CD4-positive, alpha-beta memory T cell (primary cell): ENCODE measurements around the gene EIF3A. TPM values are rescaled to one million over a fixed set of nuclear protein-coding genes. Genes with fewer than 3 reads are reported as not detected.

ENCODE experiments used
- CTCF ChIA-PET: fragments of 350-600 bp; sonication (Branson Sonifier 250); formaldehyde crosslinking; loops from one replicate; lab custom pipeline; 2021; ENCODE audit warnings: inconsistent platforms; ENCODE audit not compliant: partially characterized antibody; lab: Charles Lee
- POLR2A ChIA-PET: fragments of 350-600 bp; sonication (Branson Sonifier 250); formaldehyde crosslinking; loops from one replicate; lab custom pipeline; 2021; ENCODE audit not compliant: partially characterized antibody; lab: Charles Lee
- DNase-seq, 5 donors: peaks; one replicate each; pipeline versions ENCODE4 v3.0.0 to v3.0.0-alpha.2; 2020 to 2022; ENCODE audit warnings: mixed read lengths in 1 of 5
- H3K27ac ChIP-seq: one replicate; pipeline ENCODE4 v1.7.0; 2013; ENCODE audit warnings: low read depth, low read length
- H3K27me3 ChIP-seq: 2 replicates; pipeline ENCODE4 v1.7.0; 2013; ENCODE audit warnings: mild to moderate bottlenecking, low read length, moderate library complexity; ENCODE audit not compliant: insufficient read depth
- H3K36me3 ChIP-seq: 2 replicates; pipeline ENCODE4 v1.7.0; 2013; ENCODE audit warnings: mild to moderate bottlenecking, low read length, moderate library complexity; ENCODE audit not compliant: insufficient read depth
- H3K4me1 ChIP-seq: 2 replicates; pipeline ENCODE4 v1.7.0; 2013; ENCODE audit warnings: mild to moderate bottlenecking, low read length, moderate library complexity; ENCODE audit not compliant: insufficient read depth
- H3K4me3 ChIP-seq, 2 donors: one replicate each; pipeline ENCODE4 v1.7.0; 2013; ENCODE audit warnings: low read length in 2 of 2, mild to moderate bottlenecking in 1 of 2
- H3K9me3 ChIP-seq, 2 donors: one replicate each; pipeline ENCODE4 v1.7.0; 2013; ENCODE audit warnings: low read length in 2 of 2, control low read depth in 1 of 2; ENCODE audit not compliant: control insufficient read depth in 1 of 2
- H3K27ac Mint-ChIP-seq, 7 donors: one replicate each; pipeline ENCODE4 v1.8.0; 2020 to 2021; ENCODE audit warnings: mixed read lengths in 7 of 7, mild to moderate bottlenecking in 6 of 7, inconsistent platforms in 3 of 7, moderate library complexity in 3 of 7
- H3K27me3 Mint-ChIP-seq, 2 donors: one replicate each; pipeline ENCODE4 v1.8.0; 2020 to 2021; ENCODE audit warnings: mixed read lengths in 2 of 2
- H3K36me3 Mint-ChIP-seq, 2 donors: one replicate each; pipeline ENCODE4 v1.8.0; 2020 to 2021; ENCODE audit warnings: mixed read lengths in 2 of 2, inconsistent platforms in 1 of 2, mild to moderate bottlenecking in 1 of 2
- H3K4me1 Mint-ChIP-seq, 4 donors: one replicate each; pipeline ENCODE4 v1.8.0; 2020 to 2021; ENCODE audit warnings: mixed read lengths in 4 of 4, mild to moderate bottlenecking in 1 of 4
- H3K4me3 Mint-ChIP-seq, 8 donors: one replicate each; pipeline ENCODE4 v1.8.0; 2020 to 2021; ENCODE audit warnings: mixed read lengths in 8 of 8, mild to moderate bottlenecking in 7 of 8, moderate library complexity in 6 of 8, inconsistent platforms in 3 of 8
- H3K9me3 Mint-ChIP-seq, 8 donors: one replicate each; pipeline ENCODE4 v1.8.0; 2020 to 2021; ENCODE audit warnings: mixed read lengths in 8 of 8, mild to moderate bottlenecking in 5 of 8, inconsistent platforms in 3 of 8, moderate library complexity in 1 of 8
- intact Hi-C: fragments of 100-400 bp; cut with micrococcal nuclease; formaldehyde crosslinking; loops from one replicate; pipeline ENCODE4 v1.15.1; 2023
- polyA plus RNA-seq, 2 donors: library from polyadenylated mRNA; unstranded; fragments of 300-500 nt; fragmentation: Illumina TruSeq; gene quantifications; one replicate each; pipeline ENCODE4 v1.2.3, GENCODE V29; 2021
- total RNA-seq, 2 experiments: library from RNA; stranded (reverse); gene quantifications; one replicate each; pipeline ENCODE4 v1.2.3, GENCODE V29; 2021

Gene EIF3A
- total and polyA plus RNA-seq, 4 experiments from 2014 or later, result 29.8 to 129 (median 102) TPM

GRCh38 chr10:118990326-118990725 is 90.3 kb downstream of the EIF3A start:
- Histone ChIP-seq H3K9me3 (peaks cover 0 to 5% of the 10 kb centered on the region in 2 donors), H3K27me3 (no peaks in the 10 kb centered on the region), H3K36me3 (no peaks in the 10 kb centered on the region), H3K4me3 (no peak overlapping the region), H3K4me1 (no peaks in the 10 kb centered on the region), H3K27ac (no peak overlapping the region)
- Mint-ChIP-seq H3K4me1 (peaks cover 4 to 9% (median 7%) of the 10 kb centered on the region in 4 donors), H3K4me3 (no peak overlapping the region), H3K36me3 (peaks cover 4% of the 10 kb centered on the region in 2 donors), H3K27ac (no peak overlapping the region), H3K27me3 (peaks cover 0 to 5% of the 10 kb centered on the region in 2 donors), H3K9me3 (peaks cover 0 to 10% (median 9%) of the 10 kb centered on the region in 8 donors)
- intact Hi-C loops, result no loop called here
- DNase-seq, result no peak
- CTCF ChIA-PET, result no interaction called here
- POLR2A ChIA-PET, result no interaction called here

GRCh38 chr10:118986815-118987790 is 93.5 kb downstream of the EIF3A start:
- CTCF ChIA-PET, result no interaction called here
- Histone ChIP-seq H3K4me1 (no peaks in the 10 kb centered on the region), H3K27ac (no peak overlapping the region), H3K27me3 (no peaks in the 10 kb centered on the region), H3K9me3 (peaks cover 0 to 5% of the 10 kb centered on the region in 2 donors), H3K36me3 (no peaks in the 10 kb centered on the region), H3K4me3 (no peak overlapping the region)
- intact Hi-C loops, result no loop called here
- DNase-seq, result no peak
- H3K27me3 Mint-ChIP-seq, result peaks cover 0 to under 1% of the 10 kb centered on the region in 2 donors
- H3K4me3 Mint-ChIP-seq, result peak overlapping the region in 7 of 8 donors; percentile 19 to 67 (median 33)
- peak overlapping the region in 5 of 7 donors; percentile 0 to 70 (median 64) for H3K27ac Mint-ChIP-seq
- POLR2A ChIA-PET, result no interaction called here
- peaks cover 4 to 9% (median 7%) of the 10 kb centered on the region in 4 donors for H3K4me1 Mint-ChIP-seq
- peaks cover 11 to 16% of the 10 kb centered on the region in 2 donors for H3K36me3 Mint-ChIP-seq
- H3K9me3 Mint-ChIP-seq, result peaks cover 2 to 36% (median 22%) of the 10 kb centered on the region in 8 donors

GRCh38 chr10:118985576-118985975 is 95.0 kb downstream of the EIF3A start:
- H3K27me3 Mint-ChIP-seq, result peaks cover 0 to 4% of the 10 kb centered on the region in 2 donors
- Histone ChIP-seq H3K27me3 (no peaks in the 10 kb centered on the region), H3K4me3 (no peak overlapping the region), H3K4me1 (no peaks in the 10 kb centered on the region), H3K27ac (no peak overlapping the region), H3K36me3 (no peaks in the 10 kb centered on the region), H3K9me3 (peaks cover 0 to 5% of the 10 kb centered on the region in 2 donors)
- POLR2A ChIA-PET, result no interaction called here
- no peak overlapping the region for H3K27ac Mint-ChIP-seq
- CTCF ChIA-PET, result no interaction called here
- DNase-seq, result no peak
- intact Hi-C loops, result no loop called here
- H3K4me1 Mint-ChIP-seq, result peaks cover 4 to 9% (median 7%) of the 10 kb centered on the region in 4 donors
- H3K4me3 Mint-ChIP-seq, result no peak overlapping the region
- H3K9me3 Mint-ChIP-seq, result peaks cover 2 to 37% (median 22%) of the 10 kb centered on the region in 8 donors
- peaks cover 11 to 16% of the 10 kb centered on the region in 2 donors for H3K36me3 Mint-ChIP-seq

Other genes with a start within 250 kb of the EIF3A start
- under 1 TPM; 0.49 to 0.64 TPM for gene NANOS1, start 51.1 kb downstream of the EIF3A start, total RNA-seq
- gene NANOS1, start 51.1 kb downstream of the EIF3A start, polyA plus RNA-seq, result under 1 TPM in 1 of 2 donors, not detected in 1; 0.11 TPM
- 10 to 100 TPM; 48.0 to 53.4 TPM for gene DENND10, start 23.3 kb upstream of the EIF3A start, total RNA-seq
- gene DENND10, start 23.3 kb upstream of the EIF3A start, polyA plus RNA-seq, result 10 to 100 TPM; 54.9 to 76.7 TPM
- 10 to 100 TPM; 17.2 to 18.5 TPM for gene SFXN4, start 84.9 kb upstream of the EIF3A start, total RNA-seq
- gene SFXN4, start 84.9 kb upstream of the EIF3A start, polyA plus RNA-seq, result 10 to 100 TPM; 13.9 to 14.0 TPM
- 10 to 100 TPM; 34.3 to 38.2 TPM for gene PRDX3, start 98.0 kb upstream of the EIF3A start, total RNA-seq
- 100 to 1,000 TPM; 125 to 127 TPM for gene PRDX3, start 98.0 kb upstream of the EIF3A start, polyA plus RNA-seq
- gene GRK5, start 126.8 kb upstream of the EIF3A start, total RNA-seq, result 10 to 100 TPM; 26.7 to 27.9 TPM
- 10 to 100 TPM in 1 of 2 donors, 1 to 10 TPM in 1; 7.6 to 10.6 TPM for gene GRK5, start 126.8 kb upstream of the EIF3A start, polyA plus RNA-seq